NCI-H1694 treated with DMSO at 0.1 percent for 48 hours (cell line): ENCODE measurements around the gene CASZ1.
A peak's percentile ranks its signal among the peaks of the same experiment; 100 is the strongest.

Experiments used
- DNase-seq: peaks from one replicate; lab custom pipeline; 2025; lab: John Stamatoyannopoulos, UW

CASZ1 gene

DNA sequence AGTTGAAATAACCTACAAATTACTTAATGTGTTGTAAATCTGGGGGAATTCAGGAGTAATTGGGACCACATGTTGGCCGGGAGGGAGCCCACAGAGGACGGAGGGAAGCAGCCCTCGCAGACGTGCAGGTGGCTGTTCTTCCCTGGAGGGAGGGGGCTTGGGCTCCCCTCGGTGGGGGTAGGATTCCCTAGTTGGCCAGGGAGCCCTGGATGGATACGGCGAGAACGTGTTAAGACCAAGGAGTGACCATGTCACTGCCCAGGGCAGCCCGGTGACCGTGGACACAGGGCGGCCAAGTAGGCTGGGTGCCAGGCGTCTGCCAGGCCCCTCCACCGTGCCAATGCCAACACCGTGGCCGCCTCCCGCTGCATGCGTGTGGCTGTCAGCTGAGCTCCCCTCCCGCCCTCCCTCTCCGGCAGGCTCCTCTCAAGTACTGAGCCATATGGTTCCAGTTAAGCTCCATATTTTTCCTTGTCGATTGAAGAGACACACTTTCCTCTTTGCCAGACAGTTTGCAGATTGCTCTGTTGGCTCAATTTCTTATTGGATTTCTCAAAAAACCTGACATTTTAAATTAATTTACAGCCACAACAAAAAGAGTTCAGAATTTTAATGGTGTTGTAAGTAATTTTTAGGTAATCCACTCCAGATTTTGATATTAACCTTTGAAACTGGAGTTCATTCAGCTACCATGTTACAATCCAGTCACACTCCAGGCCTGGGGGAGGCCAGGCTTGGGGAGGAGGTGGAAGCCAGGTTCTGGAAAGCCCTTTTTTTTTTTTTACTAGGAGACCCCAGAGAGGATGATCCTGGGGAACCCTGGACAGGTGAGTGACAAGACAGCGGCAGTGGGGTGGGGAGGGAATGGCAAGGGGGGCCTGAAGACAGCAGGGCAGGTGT, 71.2 kb downstream of the CASZ1 start:
- peak; percentile 65 for DNase-seq

DNA sequence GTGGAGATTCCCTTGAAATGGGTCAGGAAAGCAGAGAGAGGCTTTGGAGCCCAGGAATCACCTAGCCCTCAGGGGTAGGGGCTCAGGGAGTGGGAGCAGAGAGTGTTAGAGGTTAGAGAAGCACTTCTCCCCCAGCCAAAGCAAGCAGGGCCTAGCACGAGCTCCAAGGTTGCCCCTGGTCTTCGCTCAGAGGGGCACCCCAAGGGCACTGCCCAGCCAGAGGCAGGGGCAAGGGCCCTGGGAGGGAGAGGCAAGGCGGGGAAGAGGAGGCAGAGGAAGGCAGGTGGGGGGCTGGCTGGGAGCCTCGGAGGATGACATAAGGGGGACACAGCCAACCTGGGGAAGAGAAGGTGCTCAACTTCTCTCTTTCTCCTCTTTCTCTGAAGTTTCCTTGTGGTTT, 71.9 kb downstream of the CASZ1 start:
- DNase-seq: no peak

DNA sequence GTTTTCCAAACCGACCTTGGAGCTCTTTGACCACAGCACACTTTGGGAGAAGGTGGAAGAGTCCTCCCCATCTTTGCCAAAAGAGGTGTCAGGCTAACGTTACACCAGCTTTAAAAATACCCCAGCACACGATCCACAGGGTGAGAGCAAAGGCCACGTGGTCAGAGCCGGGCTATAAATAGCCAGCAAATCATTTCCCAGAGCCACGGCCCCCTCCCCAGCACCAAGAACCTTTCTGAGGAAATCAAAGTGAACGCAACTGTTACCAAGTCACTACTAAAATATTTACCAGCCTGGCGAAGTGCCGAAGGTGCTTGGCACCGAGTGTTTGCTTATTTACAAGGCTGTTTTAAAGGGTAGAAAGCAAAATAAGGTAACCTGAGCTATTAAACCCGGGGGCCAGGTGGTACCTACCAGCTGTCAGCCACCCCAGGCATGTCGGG, 72.4 kb downstream of the CASZ1 start:
- peak; percentile 41 for DNase-seq

DNA sequence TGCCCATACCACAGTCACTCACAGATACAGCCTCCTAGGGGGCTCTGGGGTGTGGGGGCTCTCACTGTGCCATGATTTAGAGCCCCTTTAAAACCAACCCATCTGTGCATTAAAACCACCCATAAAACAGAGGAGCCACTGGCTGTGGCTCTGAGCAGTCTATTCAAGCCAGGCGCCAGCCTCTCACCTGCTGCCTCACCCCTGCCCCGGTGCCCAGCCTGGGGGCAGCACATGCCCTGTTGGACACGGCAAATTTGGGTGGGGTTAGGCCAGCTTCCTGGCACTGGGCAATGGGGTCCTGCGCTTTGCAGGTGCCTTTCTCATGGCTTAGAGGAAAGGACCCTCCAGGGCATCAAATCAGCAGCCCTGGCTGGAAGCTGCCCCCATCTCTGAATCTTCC, 73.1 kb downstream of the CASZ1 start:
- DNase-seq: no peak

DNA sequence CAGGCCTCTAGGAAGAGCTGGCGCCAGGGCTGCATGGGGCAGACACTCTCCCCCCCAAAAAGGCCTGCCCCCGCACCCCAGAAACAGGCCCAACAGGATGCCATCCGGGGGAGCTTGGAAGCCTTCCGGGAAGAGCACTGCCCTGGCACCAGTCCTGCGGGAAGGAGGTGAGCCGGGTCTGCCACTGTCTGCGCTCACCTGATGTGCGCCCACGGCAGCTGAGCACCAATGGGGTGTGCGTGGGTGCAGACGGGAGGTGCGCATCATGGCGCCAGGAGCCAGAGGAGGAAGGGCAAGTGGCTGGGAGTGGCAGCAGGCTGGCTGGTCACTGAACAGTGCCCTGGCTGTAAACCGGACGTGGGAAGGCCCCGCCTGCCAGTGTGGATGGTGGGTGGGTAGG, 73.6 kb downstream of the CASZ1 start:
- no peak for DNase-seq

DNA sequence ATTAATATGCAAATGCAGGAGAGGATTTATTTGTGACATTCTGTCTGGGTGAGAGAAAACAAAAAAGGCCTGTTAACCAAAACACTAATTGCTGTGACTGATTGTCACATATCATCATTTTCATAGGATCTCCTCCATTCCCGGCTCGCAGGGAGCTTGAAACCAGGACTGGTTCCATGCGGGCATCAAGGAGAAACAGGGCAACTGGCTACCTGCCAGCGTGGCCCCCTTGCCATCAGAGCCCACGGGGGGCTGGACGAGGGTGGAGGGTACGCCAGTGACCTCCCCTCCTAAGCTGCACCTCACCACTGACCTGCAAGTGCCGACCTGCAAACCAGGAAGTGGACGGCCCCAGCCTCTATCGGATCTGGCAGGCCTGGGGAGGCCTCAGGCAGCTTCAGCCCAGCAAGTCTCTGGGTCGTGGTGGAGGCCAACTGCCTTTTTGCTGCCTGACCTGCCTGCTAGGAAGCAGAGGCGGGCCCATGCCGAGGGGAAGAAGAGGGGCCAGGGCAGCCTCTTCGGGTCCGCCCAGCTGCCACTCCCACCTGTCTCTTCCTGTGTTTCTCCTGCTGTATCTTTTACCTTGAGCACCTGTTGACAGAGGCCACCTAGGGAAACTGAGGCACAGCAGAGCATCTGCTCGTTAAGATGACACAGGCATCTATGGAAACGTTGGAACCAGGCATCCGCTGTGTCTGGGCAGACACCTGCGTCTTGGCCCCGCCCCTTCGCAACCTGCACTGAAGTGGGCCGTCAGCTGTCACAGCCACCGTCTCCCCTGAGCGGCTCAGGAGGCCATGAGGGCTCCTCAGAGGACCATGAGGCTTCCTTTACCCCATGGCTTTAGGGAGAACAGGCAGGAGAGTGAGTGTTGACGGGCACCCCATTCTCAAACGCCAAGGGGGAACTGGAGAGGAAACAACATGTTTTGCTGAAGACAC, 74.8 kb downstream of the CASZ1 start:
- DNase-seq: no peak

DNA sequence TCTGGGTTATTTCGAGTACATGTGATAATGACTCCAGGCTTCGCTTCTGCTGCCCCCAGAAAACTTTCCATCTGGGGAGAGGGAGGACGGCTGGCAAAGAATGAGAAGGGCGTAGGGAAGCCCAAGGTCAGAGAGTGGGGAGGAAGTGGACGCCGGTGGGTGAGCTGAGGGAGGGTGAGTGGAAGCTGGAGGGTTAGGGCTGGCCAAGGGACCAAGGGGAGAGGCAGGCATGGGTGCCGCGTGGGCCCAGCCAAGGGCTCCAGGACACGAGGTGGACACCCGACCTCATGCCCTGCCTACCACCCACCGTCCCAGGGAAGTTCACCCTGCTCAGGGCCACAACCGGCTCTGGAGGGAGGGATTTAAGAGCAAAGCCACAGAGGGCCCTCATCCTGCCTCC, 75.8 kb downstream of the CASZ1 start:
- DNase-seq: no peak

DNA sequence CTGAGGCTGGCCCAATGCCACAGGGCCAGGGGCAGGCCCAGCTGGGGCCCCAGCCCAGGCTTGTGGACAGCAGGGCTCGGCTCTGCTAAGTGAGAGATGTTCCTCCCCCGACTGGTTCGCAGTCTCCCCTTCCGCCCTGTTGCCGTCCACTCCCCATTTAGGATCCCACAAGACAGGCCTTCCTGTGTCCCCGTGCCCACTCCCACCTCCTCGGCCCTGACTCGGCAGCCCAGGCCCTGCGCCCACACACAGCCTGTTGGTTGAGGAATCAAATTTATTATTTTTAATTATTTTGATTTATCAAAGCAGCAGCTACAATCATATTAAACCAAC, 78.4 kb downstream of the CASZ1 start:
- DNase-seq: no peak

DNA sequence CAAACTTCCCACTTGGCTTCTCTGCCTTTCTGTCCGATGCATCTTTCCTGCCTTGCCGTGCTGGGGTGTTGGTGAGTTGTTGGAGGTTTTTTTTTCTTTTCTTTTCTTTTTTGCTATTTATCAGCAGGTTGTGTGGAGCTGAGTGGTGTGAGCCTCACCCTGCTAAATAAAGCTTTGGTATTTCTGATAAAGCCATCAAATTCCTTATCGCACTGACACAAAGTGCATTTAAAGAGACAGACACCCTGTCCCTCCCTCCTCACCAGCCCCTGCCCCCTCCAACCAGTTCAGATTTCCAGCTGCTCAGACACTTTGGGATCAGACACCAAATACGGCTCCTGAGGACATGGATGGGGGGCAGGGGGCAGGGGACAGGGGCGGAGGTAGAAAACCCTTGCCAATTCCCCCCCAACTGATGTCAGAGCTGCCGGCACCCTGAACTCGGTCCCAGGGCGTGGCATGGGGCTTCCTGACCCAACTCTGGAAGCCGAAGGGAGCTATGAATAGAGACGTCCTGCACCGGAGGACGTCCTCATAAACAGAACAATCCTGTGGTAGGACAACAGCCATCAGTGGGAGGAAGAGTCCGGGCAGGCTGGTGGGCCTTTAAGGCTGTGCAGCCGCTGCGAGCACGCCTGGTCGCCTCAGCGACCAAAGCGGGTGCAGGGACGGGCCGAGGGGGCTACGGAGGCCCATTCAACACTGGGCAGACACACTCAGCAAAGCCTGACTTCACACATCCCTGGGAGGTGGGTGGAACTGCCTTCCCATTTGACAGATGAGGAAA, 79.0 kb downstream of the CASZ1 start:
- DNase-seq: no peak

DNA sequence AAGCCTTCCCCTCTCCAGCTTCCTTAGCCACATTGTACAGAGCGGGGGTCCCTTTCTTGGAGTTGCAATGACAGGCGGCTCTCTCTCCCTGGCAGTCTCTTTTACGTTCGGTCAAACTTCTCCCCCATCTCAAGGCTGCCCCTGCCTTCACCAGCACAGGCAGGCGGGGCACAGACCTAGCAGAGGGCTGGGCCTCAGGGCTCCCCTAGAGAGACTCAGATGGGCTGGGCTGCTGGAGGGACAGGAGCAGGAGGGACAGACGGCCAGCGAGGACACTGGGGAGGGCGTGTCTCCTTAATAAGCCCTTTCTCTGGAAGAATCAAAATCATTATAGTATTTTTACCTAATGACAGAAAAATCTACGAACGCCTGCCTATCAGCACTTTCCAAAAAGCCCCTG, 79.6 kb downstream of the CASZ1 start:
- DNase-seq: no peak

DNA sequence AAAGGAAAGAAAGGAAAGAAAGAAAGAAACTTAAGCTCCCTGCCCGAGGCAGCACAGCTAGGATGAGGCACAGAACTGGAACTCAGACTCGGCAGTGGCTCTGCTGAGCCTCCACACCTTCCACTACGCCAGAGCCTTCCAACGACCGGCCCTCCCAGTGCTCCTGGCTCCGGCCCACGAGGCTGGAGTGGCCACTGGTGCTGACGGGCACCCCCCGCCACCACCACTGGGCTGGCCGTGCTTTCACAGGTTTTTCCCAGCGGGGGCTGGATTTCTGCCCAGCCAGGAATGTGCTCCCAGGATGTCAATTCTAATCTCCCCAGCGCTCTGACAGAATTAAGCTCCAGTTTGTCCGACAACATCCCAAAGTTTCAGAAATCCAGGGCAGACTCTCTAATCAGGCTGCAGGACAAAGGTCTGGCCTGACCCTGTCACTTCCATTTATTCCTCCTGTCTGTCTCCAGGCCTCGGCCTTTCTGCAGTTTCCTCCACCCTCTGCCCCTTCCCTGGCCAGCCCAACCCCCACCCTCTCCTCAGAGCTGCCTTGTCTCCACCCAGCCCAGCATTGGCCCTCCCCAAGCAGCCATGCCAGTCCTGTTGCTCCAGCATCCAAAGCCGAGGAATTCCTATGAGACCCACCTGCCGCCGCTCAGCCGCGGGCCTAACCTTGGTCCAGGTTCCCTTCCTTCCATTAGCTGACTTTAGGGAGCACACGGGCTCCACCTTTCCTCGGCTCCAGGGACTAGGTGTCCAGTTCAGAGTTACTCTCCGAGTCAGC, 81.9 kb downstream of the CASZ1 start:
- no peak for DNase-seq

DNA sequence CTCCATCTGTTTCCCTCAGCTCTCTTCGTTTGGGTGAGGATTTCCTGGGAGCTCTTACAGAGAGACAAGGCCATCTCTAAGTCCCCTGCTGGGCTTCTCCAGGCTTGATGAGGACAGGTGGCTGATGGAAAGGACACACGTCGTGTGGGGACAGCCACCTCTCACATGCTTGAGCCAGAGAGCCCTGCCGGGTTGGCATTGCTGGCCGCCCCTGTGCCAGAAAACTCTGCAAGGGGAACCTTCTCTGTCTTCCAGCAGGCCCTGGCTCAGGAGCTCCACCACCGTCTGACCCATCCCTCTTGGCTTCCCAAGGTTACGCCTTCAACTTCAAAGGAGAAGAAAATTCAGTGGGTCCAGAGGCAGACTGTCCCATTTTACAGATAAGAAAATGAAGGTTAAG, 82.8 kb downstream of the CASZ1 start:
- DNase-seq: no peak

DNA sequence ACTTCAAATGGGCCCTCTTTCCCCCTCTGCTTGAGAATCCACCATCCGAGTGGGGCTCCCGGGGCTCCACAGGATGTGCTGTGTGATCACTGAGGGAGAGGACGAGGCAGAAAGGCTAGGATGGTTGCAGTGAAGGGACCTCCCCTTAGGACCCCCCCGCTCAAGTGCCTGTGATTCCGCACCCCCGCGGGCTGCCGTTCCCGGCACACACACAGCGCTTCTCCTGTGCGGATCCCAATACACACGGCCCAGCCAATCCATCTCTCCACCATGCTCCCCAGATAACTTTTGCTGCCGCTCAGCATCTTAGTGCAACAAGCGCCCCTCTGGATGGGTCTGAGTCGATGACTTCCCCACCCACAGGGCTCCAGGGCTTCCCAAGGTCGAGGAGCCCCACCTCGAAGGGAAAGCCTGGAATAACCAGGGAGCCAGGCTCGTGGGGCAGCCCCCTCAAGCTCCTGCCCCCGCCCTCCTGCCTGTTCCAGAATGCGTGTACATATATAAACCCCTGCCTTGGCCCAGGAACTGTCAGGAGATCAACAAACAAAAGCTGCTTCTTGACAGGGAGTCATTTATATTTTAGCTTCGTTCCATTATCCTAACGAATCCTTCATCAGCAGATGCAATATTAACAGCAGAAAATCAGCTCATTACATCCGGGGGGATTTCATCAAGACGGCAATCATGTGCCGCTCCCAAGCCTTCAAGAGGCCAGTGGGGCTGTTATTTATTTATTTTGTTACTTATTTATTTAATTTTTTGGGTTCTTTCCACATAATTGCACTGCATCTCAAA, 83.7 kb downstream of the CASZ1 start:
- no peak for DNase-seq

DNA sequence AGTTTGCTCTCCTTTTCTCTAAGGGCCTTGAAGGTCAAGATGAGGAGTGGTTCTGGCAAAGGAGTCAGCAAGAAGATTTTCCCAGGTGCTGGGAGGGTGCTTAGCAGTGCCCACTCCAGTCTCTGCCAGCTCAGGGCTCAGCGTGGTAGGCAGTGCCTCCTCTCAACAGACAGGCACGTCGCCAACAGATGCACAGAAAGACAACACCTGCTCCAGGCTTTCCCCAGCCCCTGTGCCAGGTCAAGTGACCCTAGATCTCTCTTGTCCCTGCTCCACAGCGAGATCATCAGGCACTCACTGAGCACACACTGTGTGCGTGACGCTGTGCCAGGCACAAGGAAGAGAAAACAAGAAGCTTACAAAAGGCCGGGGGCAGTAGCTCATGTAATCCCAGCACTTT, 86.0 kb downstream of the CASZ1 start:
- no peak for DNase-seq

DNA sequence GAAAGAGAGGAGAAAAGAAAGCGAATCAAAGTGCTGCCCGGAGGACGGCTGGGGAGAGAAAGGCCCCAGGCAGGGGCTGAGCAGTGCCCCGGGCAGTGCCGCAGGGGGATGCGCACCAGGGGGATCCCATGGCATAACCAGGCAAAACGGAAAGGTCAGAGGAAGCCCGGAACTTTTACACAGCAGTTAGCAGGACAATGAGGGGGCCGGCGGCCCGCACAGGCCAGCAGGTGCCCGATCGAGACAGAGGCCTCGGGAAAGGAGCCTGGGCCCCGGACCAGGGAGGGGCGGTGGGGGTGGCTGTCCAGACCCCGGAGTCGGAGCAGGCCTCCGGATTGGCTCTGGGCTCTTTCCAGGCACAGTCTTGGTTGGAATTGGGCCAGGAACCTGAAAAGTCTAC, 86.8 kb downstream of the CASZ1 start:
- no peak for DNase-seq

DNA sequence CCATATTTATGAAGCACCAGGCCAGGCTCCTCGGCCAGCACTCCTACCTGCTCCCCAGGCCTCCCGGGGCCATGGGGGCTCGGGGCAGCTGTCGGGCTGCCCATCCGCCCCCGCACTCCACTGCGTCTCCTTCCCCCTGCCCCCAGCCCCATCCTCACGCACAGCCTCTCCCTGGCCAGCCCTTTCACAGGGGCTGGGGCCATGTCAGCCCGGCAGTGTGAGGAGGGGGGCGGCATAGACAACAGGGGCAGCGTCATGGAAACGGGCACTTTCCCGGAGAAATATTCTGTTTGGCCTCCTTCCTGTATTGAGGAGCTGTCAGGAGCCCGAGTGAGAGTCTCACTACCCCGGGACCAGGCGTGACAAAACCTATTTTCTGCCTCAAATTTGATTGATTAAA, 87.3 kb downstream of the CASZ1 start:
- no peak for DNase-seq

DNA sequence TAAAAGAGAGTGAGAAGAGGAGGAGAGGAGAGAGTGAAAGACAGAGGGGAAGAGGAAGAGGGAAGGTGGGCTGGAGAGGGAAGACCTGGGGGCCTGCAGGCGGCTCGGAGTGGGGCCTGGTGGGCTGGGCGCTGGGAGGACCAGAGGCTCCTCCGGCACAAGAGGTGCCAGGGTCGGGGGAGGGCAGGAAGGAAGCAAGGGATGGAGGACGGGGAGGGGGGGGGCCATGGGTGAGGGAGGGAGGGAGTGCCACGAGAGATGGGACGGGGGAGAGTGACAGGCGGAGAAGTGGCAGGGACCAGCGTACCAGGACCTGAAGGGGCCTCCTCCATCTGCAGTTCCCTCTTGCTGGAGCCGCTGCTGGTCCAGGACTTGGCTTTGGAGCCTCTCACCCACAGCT, 87.7 kb downstream of the CASZ1 start:
- DNase-seq: no peak

DNA sequence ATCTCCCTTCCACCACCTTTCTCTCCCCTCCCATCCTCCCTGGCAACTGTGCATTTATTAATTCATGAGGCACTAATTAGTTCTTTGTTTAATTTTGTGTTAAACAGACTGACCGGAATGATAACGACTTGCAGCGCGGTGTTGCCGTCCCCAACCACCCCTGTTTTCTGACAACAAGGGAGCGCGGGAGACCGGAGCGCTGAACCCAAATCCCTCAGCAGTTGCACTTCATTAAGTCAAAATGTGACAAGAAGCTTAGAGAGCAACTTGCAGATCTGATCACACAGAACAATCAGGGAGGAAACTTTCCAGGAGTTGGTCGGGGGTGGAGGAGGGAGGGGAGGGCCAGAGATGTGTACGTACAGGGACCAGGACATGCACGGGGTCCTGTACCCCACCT, 89.2 kb downstream of the CASZ1 start:
- DNase-seq: no peak

DNA sequence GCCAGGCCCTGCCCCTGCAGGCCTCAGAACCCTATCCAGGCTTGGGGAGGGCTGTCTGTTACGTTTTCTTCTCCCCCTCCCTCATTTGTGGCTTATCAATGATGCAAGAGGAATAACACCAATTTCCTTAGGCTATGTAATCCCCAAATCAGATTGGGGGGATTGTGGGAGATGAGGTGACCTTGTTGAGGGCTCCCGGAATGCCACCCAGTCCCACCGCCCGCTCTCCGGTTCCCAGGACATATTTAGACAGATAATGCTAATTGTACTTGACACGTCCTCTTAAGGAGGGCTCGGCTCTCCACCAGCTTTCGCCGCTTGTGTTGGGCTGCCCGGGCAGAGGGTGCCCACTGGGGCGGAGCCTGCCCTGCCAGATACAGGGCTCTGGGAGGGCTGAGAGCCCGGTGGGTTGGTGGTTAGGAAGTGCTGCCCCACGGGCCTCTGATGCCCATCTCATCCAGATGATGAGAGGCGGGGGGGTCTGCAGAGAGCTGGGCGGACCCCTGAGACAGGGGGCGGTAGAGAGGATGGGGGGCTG, 90.0 kb downstream of the CASZ1 start:
- no peak for DNase-seq

DNA sequence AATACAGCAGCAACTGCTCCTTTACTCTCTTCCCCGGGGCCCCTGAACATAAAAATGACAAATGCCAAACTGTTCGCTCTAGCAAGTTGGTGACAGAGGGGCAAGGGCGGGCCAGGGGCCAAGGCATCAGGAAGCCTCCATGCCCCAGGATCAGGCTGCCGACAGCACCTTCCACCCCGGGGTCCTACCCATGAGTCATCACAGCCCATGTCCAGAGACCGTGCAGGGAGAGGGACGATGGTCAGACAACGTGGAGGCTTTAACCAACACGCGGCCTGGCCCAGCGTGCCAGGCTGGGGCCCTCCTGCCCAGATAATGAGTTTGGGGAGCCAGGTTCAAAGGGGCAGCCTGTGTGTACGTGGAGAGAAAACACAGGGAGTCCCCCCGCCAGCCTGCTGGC, 90.5 kb downstream of the CASZ1 start:
- no peak for DNase-seq
